GM06990 (cell line): ENCODE results near the gene CALU.

Experiments
- DNase-seq: peaks from one replicate; pipeline ENCODE4 v3.0.0-alpha.2; 2011; ENCODE audit not compliant: insufficient read length; ENCODE audit errors: extremely low read depth
- H3K27me3 ChIP-seq: replicated peaks from 2 replicates; pipeline ENCODE4 v1.6.0; 2011; ENCODE audit warnings: low read length; ENCODE audit not compliant: control insufficient read depth, insufficient read depth
- H3K36me3 ChIP-seq: 2 replicates; pipeline ENCODE4 v1.5.1; 2011; ENCODE audit warnings: low read length; ENCODE audit not compliant: control insufficient read depth, insufficient read depth
- H3K4me3 ChIP-seq: replicated peaks from 2 replicates; pipeline ENCODE4 v1.5.1; 2011; ENCODE audit warnings: low read depth, mild to moderate bottlenecking, control low read depth, low read length
- CTCF ChIP-seq: IDR thresholded peaks from 2 replicates; pipeline ENCODE4 v1.5.1; 2011; ENCODE audit warnings: low read length, control low read depth, mild to moderate bottlenecking, inconsistent platforms; ENCODE audit not compliant: insufficient read depth, poor library complexity, severe bottlenecking

The CALU gene

GRCh38 chr7:128714701-128715495 is 24.3 kb upstream of the CALU start:
- H3K36me3 ChIP-seq: no peaks in the 10 kb centered on the region
- DNase-seq: no peak
- H3K27me3 ChIP-seq: peaks cover 2% of the 10 kb centered on the region; the same call in 1 of the 2 replicates
- no peak overlapping the region for H3K4me3 ChIP-seq
- TF ChIP-seq CTCF: no peak

GRCh38 chr7:128718967-128719642 is 20.1 kb upstream of the CALU start:
- TF ChIP-seq CTCF: no peak
- peaks cover 2% of the 10 kb centered on the region; the same call in 1 of the 2 replicates for H3K27me3 ChIP-seq
- no peaks in the 10 kb centered on the region for H3K36me3 ChIP-seq
- DNase-seq: no peak
- no peak overlapping the region for H3K4me3 ChIP-seq

GRCh38 chr7:128721376-128721775 is 17.8 kb upstream of the CALU start:
- no peak for DNase-seq
- H3K4me3 ChIP-seq: no peak overlapping the region

GRCh38 chr7:128724743-128725142 is 14.4 kb upstream of the CALU start:
- Histone ChIP-seq H3K36me3 (no peaks in the 10 kb centered on the region), H3K27me3 (no peaks in the 10 kb centered on the region), H3K4me3 (no peak overlapping the region)
- no peak for DNase-seq
- no peak for TF ChIP-seq CTCF

More at GRCh38 chr7:128721376-128721775, 17.8 kb upstream of the CALU start:
- Histone ChIP-seq H3K36me3 (no peaks in the 10 kb centered on the region), H3K27me3 (no peaks in the 10 kb centered on the region; the same call in 1 of the 2 replicates)
- TF ChIP-seq CTCF: no peak

GRCh38 chr7:128725531-128725930 is 13.6 kb upstream of the CALU start:
- Histone ChIP-seq H3K27me3 (no peaks in the 10 kb centered on the region), H3K36me3 (no peaks in the 10 kb centered on the region), H3K4me3 (no peak overlapping the region)
- DNase-seq: no peak
- no peak for TF ChIP-seq CTCF
